Neural progenitor cell (in vitro differentiated cells): ENCODE measurements around the gene ANXA2. TPM values are rescaled to one million over a fixed set of nuclear protein-coding genes. Genes with fewer than 3 reads are reported as not detected.
A peak's percentile ranks its signal among the peaks of the same experiment; 100 is the strongest.

Experiments used
- DNase-seq: peaks from one replicate; pipeline ENCODE4 v3.0.0-alpha.2; 2016; ENCODE audit warnings: low spot score
- H2AFZ ChIP-seq: fragments of 200-600 bp; sonication (generic); replicated peaks from 2 replicates; pipeline ENCODE4 v1.6.1; 2016; ENCODE audit warnings: antibody characterized with exemption
- H3F3A ChIP-seq: fragments of 200-600 bp; sonication (generic); 2 replicates; pipeline ENCODE4 v1.6.1; 2016; ENCODE audit warnings: antibody characterized with exemption, low read depth
- H3K27ac ChIP-seq: fragments of 200-600 bp; sonication (generic); 2 replicates; pipeline ENCODE4 v1.5.1; 2016; ENCODE audit warnings: mild to moderate bottlenecking
- H3K27me3 ChIP-seq: fragments of 200-600 bp; sonication (generic); 2 replicates; pipeline ENCODE4 v1.6.1; 2016; ENCODE audit warnings: mild to moderate bottlenecking, moderate library complexity
- H3K36me3 ChIP-seq: fragments of 200-600 bp; sonication (generic); 2 replicates; pipeline ENCODE4 v1.5.1; 2016
- H3K4me1 ChIP-seq: fragments of 200-600 bp; sonication (generic); 2 replicates; pipeline ENCODE4 v1.6.1; 2016; ENCODE audit warnings: mixed run types
- H3K4me2 ChIP-seq: fragments of 200-600 bp; sonication (generic); 2 replicates; pipeline ENCODE4 v1.6.1; 2016
- H3K4me3 ChIP-seq: fragments of 200-600 bp; sonication (generic); 2 replicates; pipeline ENCODE4 v1.5.1; 2016
- H3K79me2 ChIP-seq: fragments of 200-600 bp; sonication (generic); 2 replicates; pipeline ENCODE4 v1.6.1; 2016; ENCODE audit warnings: low read depth
- H3K9ac ChIP-seq: fragments of 200-600 bp; sonication (generic); 2 replicates; pipeline ENCODE4 v1.6.1; 2016
- H3K9me3 ChIP-seq: fragments of 200-600 bp; sonication (generic); 2 replicates; pipeline ENCODE4 v1.5.1; 2016; ENCODE audit warnings: low read depth
- H4K20me1 ChIP-seq: fragments of 200-600 bp; sonication (generic); 2 replicates; pipeline ENCODE4 v1.6.1; 2016; ENCODE audit warnings: low read depth
- H3K27ac Mint-ChIP-seq: 3 replicates; pipeline ENCODE4 v1.8.0; 2021; ENCODE audit warnings: mixed read lengths
- H3K27me3 Mint-ChIP-seq: 2 replicates; pipeline ENCODE4 v1.8.0; 2022; ENCODE audit warnings: low read depth, mild to moderate bottlenecking, inconsistent platforms, moderate library complexity, mixed read lengths; ENCODE audit not compliant: insufficient read depth
- H3K36me3 Mint-ChIP-seq: 3 replicates; pipeline ENCODE4 v1.8.0; 2021; ENCODE audit warnings: mixed read lengths
- H3K4me1 Mint-ChIP-seq: 3 replicates; pipeline ENCODE4 v1.8.0; 2021; ENCODE audit warnings: mixed read lengths
- H3K4me3 Mint-ChIP-seq: 3 replicates; pipeline ENCODE4 v1.8.0; 2021; ENCODE audit warnings: mild to moderate bottlenecking, moderate library complexity, mixed read lengths
- H3K9me3 Mint-ChIP-seq: 3 replicates; pipeline ENCODE4 v1.8.0; 2020; ENCODE audit warnings: mixed read lengths
- CTCF ChIP-seq: fragments of 200-600 bp; sonication (generic); IDR thresholded peaks from 2 replicates; pipeline ENCODE4 v1.5.1; 2017; ENCODE audit warnings: antibody characterized with exemption, mild to moderate bottlenecking
- EZH2 ChIP-seq: fragments of 200-600 bp; sonication (generic); IDR thresholded peaks from 2 replicates; pipeline ENCODE4 v1.6.1; 2017; ENCODE audit warnings: antibody characterized with exemption, mild to moderate bottlenecking, moderate library complexity
- EZH2phosphoT487 ChIP-seq: fragments of 200-600 bp; sonication (generic); IDR thresholded peaks from 2 replicates; pipeline ENCODE4 v1.6.1; 2017; ENCODE audit warnings: antibody characterized with exemption
- total RNA-seq: library from RNA; depleted of rRNA; stranded (reverse); fragments of >200 nt; gene quantifications from 2 replicates; pipeline ENCODE4 v1.2.3, GENCODE V29; 2015; ENCODE audit warnings: low replicate concordance

ANXA2 gene
- total RNA-seq, 1 donor from 2014 or later: 20.1 TPM

- no peak overlapping the region for H3K27ac ChIP-seq
- no peak for TF ChIP-seq EZH2phosphoT487
- TF ChIP-seq CTCF: no peak
- TF ChIP-seq EZH2: no peak
- no peak for DNase-seq
- H2AFZ ChIP-seq: no peak overlapping the region
- Mint-ChIP-seq H3K9me3 (no peaks in the 10 kb centered on the region), H3K4me1 (peaks cover 15% of the 10 kb centered on the region), H3K27me3 (no peaks in the 10 kb centered on the region), H3K4me3 (no peak overlapping the region), H3K36me3 (peaks cover 36% of the 10 kb centered on the region), H3K27ac (peak overlapping the region; percentile 6)
- no peak overlapping the region for H3K9ac ChIP-seq
- no peaks in the 10 kb centered on the region for H3K9me3 ChIP-seq
- no peaks in the 10 kb centered on the region for H3K27me3 ChIP-seq
- H3K36me3 ChIP-seq: no peaks in the 10 kb centered on the region
- H4K20me1 ChIP-seq: no peaks in the 10 kb centered on the region
- no peak overlapping the region for H3K4me2 ChIP-seq
- H3K79me2 ChIP-seq: no peaks in the 10 kb centered on the region
- H3F3A ChIP-seq: no peaks in the 10 kb centered on the region
- no peak overlapping the region for H3K4me3 ChIP-seq
- no peaks in the 10 kb centered on the region for H3K4me1 ChIP-seq
Measured at GRCh38 chr15:60352525-60352924, 45.3 kb downstream of the ANXA2 start.

GRCh38 chr15:60351066-60351465 lies 46.7 kb downstream of the ANXA2 start:
- H3K27ac Mint-ChIP-seq: no peak overlapping the region
- no peak overlapping the region for H3K9ac ChIP-seq
- no peak for DNase-seq
- no peaks in the 10 kb centered on the region for H3K27me3 ChIP-seq
- no peaks in the 10 kb centered on the region for H3K36me3 ChIP-seq
- peaks cover 19% of the 10 kb centered on the region for H3K4me1 Mint-ChIP-seq
- H3K79me2 ChIP-seq: no peaks in the 10 kb centered on the region
- H2AFZ ChIP-seq: no peak overlapping the region
- no peak overlapping the region for H3K4me3 Mint-ChIP-seq
- H3K4me3 ChIP-seq: no peak overlapping the region
- no peaks in the 10 kb centered on the region for H3K9me3 Mint-ChIP-seq
- H3K36me3 Mint-ChIP-seq: peaks cover 44% of the 10 kb centered on the region
- H3K27ac ChIP-seq: no peak overlapping the region
- H4K20me1 ChIP-seq: no peaks in the 10 kb centered on the region
- peaks cover 3% of the 10 kb centered on the region for H3K27me3 Mint-ChIP-seq
- no peaks in the 10 kb centered on the region for H3K4me1 ChIP-seq
- H3F3A ChIP-seq: no peaks in the 10 kb centered on the region
- no peaks in the 10 kb centered on the region for H3K9me3 ChIP-seq
- no peak for TF ChIP-seq EZH2
- TF ChIP-seq EZH2phosphoT487: no peak
- TF ChIP-seq CTCF: no peak
- no peak overlapping the region for H3K4me2 ChIP-seq

- Histone ChIP-seq H3K4me3 (no peak overlapping the region), H3K27me3 (no peaks in the 10 kb centered on the region), H3K9ac (no peak overlapping the region), H3F3A (no peaks in the 10 kb centered on the region), H2AFZ (no peak overlapping the region), H3K4me2 (no peak overlapping the region), H3K27ac (no peak overlapping the region), H4K20me1 (no peaks in the 10 kb centered on the region), H3K79me2 (no peaks in the 10 kb centered on the region), H3K36me3 (no peaks in the 10 kb centered on the region), H3K4me1 (no peaks in the 10 kb centered on the region), H3K9me3 (no peaks in the 10 kb centered on the region)
- TF ChIP-seq EZH2phosphoT487 (no peak), EZH2 (no peak), CTCF (no peak)
- peaks cover 42% of the 10 kb centered on the region for H3K36me3 Mint-ChIP-seq
- peak overlapping the region; percentile 10 for H3K27ac Mint-ChIP-seq
- peaks cover 3% of the 10 kb centered on the region for H3K27me3 Mint-ChIP-seq
- no peak overlapping the region for H3K4me3 Mint-ChIP-seq
- H3K4me1 Mint-ChIP-seq: peaks cover 19% of the 10 kb centered on the region
- no peaks in the 10 kb centered on the region for H3K9me3 Mint-ChIP-seq
- DNase-seq: no peak
Measured at GRCh38 chr15:60350108-60350507, 47.7 kb downstream of the ANXA2 start.
